ENCODE data around the gene KLK10. TPM values are rescaled to one million over a fixed set of nuclear protein-coding genes. Genes with fewer than 3 reads are reported as not detected.

Gene KLK10
- total RNA-seq, 1 experiment from 2014 or later = 3.2 TPM

GRCh38 chr19:51012661-51013190 is 6.8 kb downstream of the KLK10 start (continued):
- TF ChIP-seq ZMAT4 (CRISPR knock-in tag; IDR thresholded peaks at IDR 0.05) (no peak), TEAD1 (CRISPR knock-in tag; IDR thresholded peaks at IDR 0.05) (no peak), AFF4 (CRISPR knock-in tag; IDR thresholded peaks at IDR 0.05; ENCODE audit: borderline replicate concordance) (no peak), SMAD4 (CRISPR knock-in tag; IDR thresholded peaks at IDR 0.05) (no peak)

GRCh38 chr19:51010066-51010795 is 9.3 kb downstream of the KLK10 start:
- no peak overlapping the region for H3K4me3 Mint-ChIP-seq
- CTCF ChIA-PET = interaction anchor here (1.2 kb wide), 1 partner anchor 88 kb away, joined by 3 read pairs; no protein-coding TSS in a partner anchor
- no peaks in the 10 kb centered on the region for H3K4me1 Mint-ChIP-seq
- ATAC-seq (no peak), DNase-seq (ENCODE audit: low spot score) (no peak)
- no peaks in the 10 kb centered on the region for H3K36me3 Mint-ChIP-seq
- POLR2A ChIA-PET = no interaction called here
- TF ChIP-seq ZMAT4 (CRISPR knock-in tag; IDR thresholded peaks at IDR 0.05) = no peak
- TF ChIP-seq NR2C2 (CRISPR knock-in tag; IDR thresholded peaks at IDR 0.05) = no peak
- no peak for TF ChIP-seq KAT7 (CRISPR knock-in tag; IDR thresholded peaks at IDR 0.05; ENCODE audit: borderline replicate concordance)
- TF ChIP-seq TCF7 (CRISPR knock-in tag; IDR thresholded peaks at IDR 0.05; ENCODE audit: low read depth) = no peak
- TF ChIP-seq ATF2 (CRISPR knock-in tag; IDR thresholded peaks at IDR 0.05; ENCODE audit: borderline replicate concordance, low read depth) = no peak
- no peak for TF ChIP-seq NFE2L1 (CRISPR knock-in tag; IDR thresholded peaks at IDR 0.05)
- TF ChIP-seq PRRX2 (CRISPR knock-in tag; IDR thresholded peaks at IDR 0.05) = no peak
- TF ChIP-seq SMAD4 (CRISPR knock-in tag; IDR thresholded peaks at IDR 0.05) = no peak
- TF ChIP-seq NFYB (CRISPR knock-in tag; conservative IDR thresholded peaks at IDR 0.05; ENCODE audit: low read depth) = no peak
- TF ChIP-seq CREM (CRISPR knock-in tag; IDR thresholded peaks at IDR 0.05) = no peak
- no peak for TF ChIP-seq ZBTB43 (CRISPR knock-in tag; IDR thresholded peaks at IDR 0.05)
- no peak for TF ChIP-seq JAZF1 (CRISPR knock-in tag; IDR thresholded peaks at IDR 0.05)
- no peak for TF ChIP-seq AR (CRISPR knock-in tag; IDR thresholded peaks at IDR 0.05)
- no peak for TF ChIP-seq EMX1 (CRISPR knock-in tag; IDR thresholded peaks at IDR 0.05)
- TF ChIP-seq JUN (CRISPR knock-in tag; IDR thresholded peaks at IDR 0.05) = no peak
- no peak for TF ChIP-seq ZNF396 (CRISPR knock-in tag; IDR thresholded peaks at IDR 0.05; ENCODE audit: borderline replicate concordance)
- no peak for TF ChIP-seq PREB (CRISPR knock-in tag; IDR thresholded peaks at IDR 0.05; ENCODE audit: borderline replicate concordance)
- no peak for TF ChIP-seq ELF4 (CRISPR knock-in tag; IDR thresholded peaks at IDR 0.05; ENCODE audit: low read depth)
- TF ChIP-seq ZNF121 (CRISPR knock-in tag; IDR thresholded peaks at IDR 0.05) = no peak
- no peak for TF ChIP-seq MLX (CRISPR knock-in tag; IDR thresholded peaks at IDR 0.05)
- H3K27ac Mint-ChIP-seq = no peak overlapping the region
- H3K27me3 Mint-ChIP-seq (ENCODE audit: low read depth) = peaks cover 51% of the 10 kb centered on the region
- no peaks in the 10 kb centered on the region for H3K9me3 Mint-ChIP-seq

All from WTC11 (cell line).